Measurements from ENCODE around the gene KIF7.

Gene KIF7

DNA sequence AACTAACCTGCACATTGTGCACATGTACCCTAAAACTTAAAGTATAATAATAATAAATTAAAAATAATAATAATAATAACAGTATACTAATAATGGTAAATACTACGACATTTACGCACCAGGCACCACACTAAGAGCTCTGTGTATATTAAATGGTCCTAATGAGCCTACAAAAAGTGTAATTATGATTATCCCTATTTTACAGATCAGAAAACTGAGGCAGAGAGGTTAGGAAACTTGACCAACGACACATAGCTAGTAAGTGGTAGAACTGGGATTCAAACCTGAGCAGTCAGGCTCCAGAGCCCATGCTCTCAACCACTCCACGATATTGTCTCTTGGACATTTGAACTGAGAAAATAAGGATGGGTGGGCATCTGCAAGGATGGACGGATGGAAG is 15.0 kb downstream of the KIF7 start:
- H3K4me2 ChIP-seq (ENCODE audit: low read length), result no peak overlapping the region
- H3K4me1 ChIP-seq (ENCODE audit: control insufficient read depth, insufficient read depth, low read length), result no peaks in the 10 kb centered on the region
- no peaks in the 10 kb centered on the region for H3K27me3 ChIP-seq (ENCODE audit: control insufficient read depth, insufficient read depth, low read length)
- H3K9ac ChIP-seq (ENCODE audit: low read depth, low read length), result no peak overlapping the region
- H3K9me3 ChIP-seq (replicated peaks; ENCODE audit: low read length), result no peaks in the 10 kb centered on the region
- H3K36me3 ChIP-seq (ENCODE audit: insufficient read depth, low read length), result peaks cover 35% of the 10 kb centered on the region
- H3K4me3 ChIP-seq (ENCODE audit: low read length), result no peak overlapping the region

- Histone ChIP-seq H3K4me3 (ENCODE audit: low read length) (no peak overlapping the region), H3K36me3 (ENCODE audit: insufficient read depth, low read length) (peaks cover 48% of the 10 kb centered on the region), H3K4me2 (ENCODE audit: low read length) (no peak overlapping the region), H3K9ac (ENCODE audit: low read depth, low read length) (no peak overlapping the region), H3K4me1 (ENCODE audit: control insufficient read depth, insufficient read depth, low read length) (no peaks in the 10 kb centered on the region), H3K9me3 (replicated peaks; ENCODE audit: low read length) (no peaks in the 10 kb centered on the region), H3K27me3 (ENCODE audit: control insufficient read depth, insufficient read depth, low read length) (no peaks in the 10 kb centered on the region)
Observed at GRCh38 chr15:89633585-89633984, 21.7 kb downstream of the KIF7 start.

- Histone ChIP-seq H3K9ac (ENCODE audit: low read depth, low read length) (no peak overlapping the region), H3K4me1 (ENCODE audit: control insufficient read depth, insufficient read depth, low read length) (no peaks in the 10 kb centered on the region), H3K4me3 (ENCODE audit: low read length) (no peak overlapping the region), H3K9me3 (replicated peaks; ENCODE audit: low read length) (no peaks in the 10 kb centered on the region), H3K4me2 (ENCODE audit: low read length) (no peak overlapping the region), H3K36me3 (ENCODE audit: insufficient read depth, low read length) (peaks cover 56% of the 10 kb centered on the region), H3K27me3 (ENCODE audit: control insufficient read depth, insufficient read depth, low read length) (no peaks in the 10 kb centered on the region)
Observed at GRCh38 chr15:89632563-89633430, 22.5 kb downstream of the KIF7 start.

DNA sequence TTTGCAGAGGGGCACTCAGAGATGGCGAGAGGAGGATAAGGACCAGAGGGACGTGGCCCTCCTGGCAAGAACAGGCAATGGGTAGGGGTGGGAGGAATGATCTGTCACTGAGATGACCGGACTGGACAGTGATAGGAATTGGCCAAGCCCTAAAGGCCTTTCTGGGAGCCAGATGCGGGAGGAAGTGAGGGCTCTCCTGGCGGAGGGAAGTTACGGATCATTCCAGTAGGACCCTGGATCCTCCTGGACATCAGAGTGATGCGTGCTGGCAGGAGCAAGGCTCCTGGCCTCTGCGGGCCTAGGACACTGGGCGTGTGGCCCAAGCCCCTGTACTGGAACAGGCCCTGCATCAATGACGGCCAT is 23.4 kb downstream of the KIF7 start:
- Histone ChIP-seq H3K9me3 (replicated peaks; ENCODE audit: low read length) (no peaks in the 10 kb centered on the region), H3K4me3 (ENCODE audit: low read length) (no peak overlapping the region), H3K9ac (ENCODE audit: low read depth, low read length) (no peak overlapping the region), H3K4me2 (ENCODE audit: low read length) (no peak overlapping the region), H3K4me1 (ENCODE audit: control insufficient read depth, insufficient read depth, low read length) (no peaks in the 10 kb centered on the region), H3K27me3 (ENCODE audit: control insufficient read depth, insufficient read depth, low read length) (no peaks in the 10 kb centered on the region), H3K36me3 (ENCODE audit: insufficient read depth, low read length) (peaks cover 65% of the 10 kb centered on the region)

GRCh38 chr15:89630974-89631901 is 24.0 kb downstream of the KIF7 start:
- H3K4me2 ChIP-seq (ENCODE audit: low read length), result no peak overlapping the region
- H3K27me3 ChIP-seq (ENCODE audit: control insufficient read depth, insufficient read depth, low read length), result no peaks in the 10 kb centered on the region
- no peak overlapping the region for H3K4me3 ChIP-seq (ENCODE audit: low read length)
- no peak overlapping the region for H3K9ac ChIP-seq (ENCODE audit: low read depth, low read length)
- H3K9me3 ChIP-seq (replicated peaks; ENCODE audit: low read length), result no peaks in the 10 kb centered on the region
- peaks cover 72% of the 10 kb centered on the region for H3K36me3 ChIP-seq (ENCODE audit: insufficient read depth, low read length)
- H3K4me1 ChIP-seq (ENCODE audit: control insufficient read depth, insufficient read depth, low read length), result no peaks in the 10 kb centered on the region

- Histone ChIP-seq H3K9me3 (replicated peaks; ENCODE audit: low read length) (no peaks in the 10 kb centered on the region), H3K4me2 (ENCODE audit: low read length) (no peak overlapping the region), H3K9ac (ENCODE audit: low read depth, low read length) (no peak overlapping the region), H3K4me3 (ENCODE audit: low read length) (no peak overlapping the region), H3K36me3 (ENCODE audit: insufficient read depth, low read length) (peaks cover 80% of the 10 kb centered on the region), H3K4me1 (ENCODE audit: control insufficient read depth, insufficient read depth, low read length) (no peaks in the 10 kb centered on the region), H3K27me3 (ENCODE audit: control insufficient read depth, insufficient read depth, low read length) (no peaks in the 10 kb centered on the region)
Observed at GRCh38 chr15:89630260-89630659, 25.0 kb downstream of the KIF7 start.

DNA sequence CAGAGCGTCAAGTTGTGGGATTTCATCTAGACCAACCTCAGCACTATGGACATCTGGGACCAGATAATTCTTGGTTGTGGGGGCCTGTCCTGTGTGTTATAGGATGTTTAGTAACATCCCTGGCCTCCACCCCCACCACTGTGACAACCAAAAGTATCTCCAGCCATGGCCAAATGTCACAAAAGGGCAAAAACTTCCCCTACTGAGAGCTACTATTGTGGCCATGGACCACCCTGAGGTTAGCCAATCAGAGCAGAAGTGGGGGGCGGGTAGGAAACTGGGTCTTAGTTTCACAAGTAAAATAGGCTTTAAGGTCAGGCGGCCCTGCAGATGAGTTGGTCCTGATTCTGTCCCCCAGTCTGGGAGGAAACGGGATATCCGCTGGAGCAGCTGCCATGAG is 25.4 kb downstream of the KIF7 start:
- Histone ChIP-seq H3K9ac (ENCODE audit: low read depth, low read length) (no peak overlapping the region), H3K9me3 (replicated peaks; ENCODE audit: low read length) (no peaks in the 10 kb centered on the region), H3K36me3 (ENCODE audit: insufficient read depth, low read length) (peaks cover 83% of the 10 kb centered on the region), H3K4me3 (ENCODE audit: low read length) (no peak overlapping the region), H3K4me2 (ENCODE audit: low read length) (no peak overlapping the region), H3K4me1 (ENCODE audit: control insufficient read depth, insufficient read depth, low read length) (no peaks in the 10 kb centered on the region), H3K27me3 (ENCODE audit: control insufficient read depth, insufficient read depth, low read length) (no peaks in the 10 kb centered on the region)

DNA sequence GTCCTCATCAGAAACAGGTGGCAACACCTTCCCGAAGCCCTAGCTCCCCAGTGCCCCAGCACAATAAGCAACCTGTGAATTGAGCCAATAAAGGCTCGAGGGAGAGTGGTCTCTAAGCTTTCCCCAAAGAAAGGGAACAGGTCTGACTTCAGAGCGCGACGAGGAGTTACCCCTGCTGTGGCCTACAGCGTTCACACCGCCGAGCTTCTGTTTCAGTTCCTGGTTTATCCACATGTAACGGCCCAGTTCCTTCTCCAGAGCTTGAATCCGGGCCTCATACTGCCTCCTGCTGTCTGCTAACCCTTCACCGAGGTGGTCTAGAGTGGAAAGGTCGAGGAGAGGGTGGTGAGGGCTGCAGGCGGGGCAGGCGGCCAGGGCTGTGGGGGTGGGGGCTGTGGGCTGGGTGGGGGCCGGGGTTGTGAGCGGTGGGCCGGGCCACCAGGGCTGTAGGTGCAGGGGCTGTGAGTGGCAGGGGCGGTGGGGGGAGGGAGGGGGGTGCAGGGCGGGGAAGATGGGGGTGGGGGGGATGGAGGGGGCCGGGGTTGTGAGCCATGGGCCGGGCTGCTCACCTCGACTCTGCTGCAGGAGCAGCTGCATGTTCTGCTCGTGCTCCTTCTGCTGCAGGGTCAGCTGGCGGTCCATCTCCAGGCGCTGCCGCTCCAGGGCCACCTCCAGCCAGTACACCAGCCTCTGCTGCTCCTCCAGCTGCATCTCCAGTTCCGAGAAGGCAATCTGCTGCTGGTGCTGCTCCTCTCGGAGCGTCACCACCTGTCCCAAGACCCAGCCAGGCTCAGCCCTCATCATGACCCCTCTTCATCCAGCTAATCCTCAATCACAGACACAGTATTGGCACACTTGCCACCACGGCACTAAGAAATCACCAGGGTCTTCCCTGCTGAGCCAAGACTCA is 26.2 kb downstream of the KIF7 start:
- Histone ChIP-seq H3K36me3 (ENCODE audit: insufficient read depth, low read length) (peaks cover 90% of the 10 kb centered on the region), H3K4me3 (ENCODE audit: low read length) (no peak overlapping the region), H3K4me2 (ENCODE audit: low read length) (no peak overlapping the region), H3K27me3 (ENCODE audit: control insufficient read depth, insufficient read depth, low read length) (no peaks in the 10 kb centered on the region), H3K9ac (ENCODE audit: low read depth, low read length) (no peak overlapping the region), H3K9me3 (replicated peaks; ENCODE audit: low read length) (no peaks in the 10 kb centered on the region), H3K4me1 (ENCODE audit: control insufficient read depth, insufficient read depth, low read length) (no peaks in the 10 kb centered on the region)

GRCh38 chr15:89628301-89628700 is 27.0 kb downstream of the KIF7 start:
- H3K9ac ChIP-seq (ENCODE audit: low read depth, low read length), result no peak overlapping the region
- no peaks in the 10 kb centered on the region for H3K9me3 ChIP-seq (replicated peaks; ENCODE audit: low read length)
- H3K4me2 ChIP-seq (ENCODE audit: low read length), result no peak overlapping the region
- no peak overlapping the region for H3K4me3 ChIP-seq (ENCODE audit: low read length)
- H3K27me3 ChIP-seq (ENCODE audit: control insufficient read depth, insufficient read depth, low read length), result no peaks in the 10 kb centered on the region
- H3K36me3 ChIP-seq (ENCODE audit: insufficient read depth, low read length), result peaks cover 90% of the 10 kb centered on the region
- no peaks in the 10 kb centered on the region for H3K4me1 ChIP-seq (ENCODE audit: control insufficient read depth, insufficient read depth, low read length)

GRCh38 chr15:89627256-89627970 is 27.9 kb downstream of the KIF7 start:
- H3K27me3 ChIP-seq (ENCODE audit: control insufficient read depth, insufficient read depth, low read length), result no peaks in the 10 kb centered on the region
- peaks cover 88% of the 10 kb centered on the region for H3K36me3 ChIP-seq (ENCODE audit: insufficient read depth, low read length)
- no peaks in the 10 kb centered on the region for H3K9me3 ChIP-seq (replicated peaks; ENCODE audit: low read length)
- H3K4me1 ChIP-seq (ENCODE audit: control insufficient read depth, insufficient read depth, low read length), result no peaks in the 10 kb centered on the region
- H3K4me2 ChIP-seq (ENCODE audit: low read length), result no peak overlapping the region
- H3K4me3 ChIP-seq (ENCODE audit: low read length), result no peak overlapping the region
- H3K9ac ChIP-seq (ENCODE audit: low read depth, low read length), result no peak overlapping the region
